HAP-1 (cell line): ENCODE measurements around the gene RBCK1.
"Not testable (repeated sequence)": the region's sequence is repeated elsewhere in the genome, so short reads cannot be mapped to it uniquely, and the experiment has no call there.

ENCODE experiments used
- DNase-seq, 2 experiments: peaks; one replicate each; pipeline ENCODE4 v3.0.0-alpha.2; 2016 to 2020; ENCODE audit warnings: low spot score in 2 of 2
- H3K27me3 ChIP-seq: fragments of 250-450 bp; sonication (Bioruptor Pico); 2 replicates; pipeline ENCODE4 v1.5.1; 2020; ENCODE audit warnings: low read depth, mild to moderate bottlenecking, moderate library complexity
- H3K36me3 ChIP-seq: fragments of 250-450 bp; sonication (Bioruptor Pico); replicated peaks from 2 replicates; pipeline ENCODE4 v1.5.1; 2020; ENCODE audit warnings: mild to moderate bottlenecking
- H3K4me1 ChIP-seq: fragments of 250-450 bp; sonication (Bioruptor Pico); 2 replicates; pipeline ENCODE4 v1.5.1; 2020; ENCODE audit warnings: mild to moderate bottlenecking
- H3K4me3 ChIP-seq: fragments of 250-450 bp; sonication (Bioruptor Pico); 2 replicates; pipeline ENCODE4 v1.5.1; 2020; ENCODE audit warnings: mild to moderate bottlenecking, moderate library complexity
- H3K9me3 ChIP-seq: fragments of 250-450 bp; sonication (Bioruptor Pico); 2 replicates; pipeline ENCODE4 v1.5.1; 2020; ENCODE audit warnings: mild to moderate bottlenecking, moderate library complexity
- in situ Hi-C: fragments of 300-500 bp; cut with MboI; formaldehyde crosslinking; loops from 3 replicates; pipeline ENCODE4 v1.14.3; 2020; ENCODE audit warnings: low sequenced_read_pairs, inconsistent platforms, mixed read lengths

The RBCK1 gene

GRCh38 chr20:383889-384288, 24.2 kb upstream of the RBCK1 start:
- Histone ChIP-seq H3K9me3 (no peaks in the 10 kb centered on the region), H3K36me3 (peaks cover 36% of the 10 kb centered on the region), H3K27me3 (no peaks in the 10 kb centered on the region), H3K4me1 (peaks cover 17% of the 10 kb centered on the region), H3K4me3 (no peak overlapping the region)
- in situ Hi-C loops, result no loop called here
- no peak for DNase-seq

GRCh38 chr20:384723-385122, 23.4 kb upstream of the RBCK1 start:
- no peaks in the 10 kb centered on the region for H3K27me3 ChIP-seq
- no peak for DNase-seq
- peaks cover 44% of the 10 kb centered on the region for H3K36me3 ChIP-seq
- in situ Hi-C loops, result no loop called here
- peaks cover 17% of the 10 kb centered on the region for H3K4me1 ChIP-seq
- H3K9me3 ChIP-seq, result no peaks in the 10 kb centered on the region
- H3K4me3 ChIP-seq, result no peak overlapping the region

GRCh38 chr20:385448-385847, 22.7 kb upstream of the RBCK1 start:
- Histone ChIP-seq H3K36me3 (peaks cover 51% of the 10 kb centered on the region), H3K4me1 (peaks cover 17% of the 10 kb centered on the region), H3K9me3 (no peaks in the 10 kb centered on the region), H3K27me3 (no peaks in the 10 kb centered on the region), H3K4me3 (no peak overlapping the region)
- no peak for DNase-seq
- in situ Hi-C loops, result no loop called here

GRCh38 chr20:386634-387033, 21.5 kb upstream of the RBCK1 start:
- Histone ChIP-seq H3K36me3 (peaks cover 62% of the 10 kb centered on the region), H3K4me1 (peaks cover 17% of the 10 kb centered on the region)
- in situ Hi-C loops, H3K27me3 ChIP-seq, H3K9me3 ChIP-seq, H3K4me3 ChIP-seq, DNase-seq: not testable (repeated sequence)

- H3K36me3 ChIP-seq, result peaks cover 66% of the 10 kb centered on the region
- no peak for DNase-seq
- in situ Hi-C loops, result no loop called here
- no peaks in the 10 kb centered on the region for H3K27me3 ChIP-seq
- H3K9me3 ChIP-seq, result no peaks in the 10 kb centered on the region
- peaks cover 11% of the 10 kb centered on the region for H3K4me1 ChIP-seq
- H3K4me3 ChIP-seq, result no peak overlapping the region
Observed at GRCh38 chr20:387520-387919, 20.6 kb upstream of the RBCK1 start.

GRCh38 chr20:388034-388994, 19.8 kb upstream of the RBCK1 start:
- in situ Hi-C loops, result no loop called here
- H3K9me3 ChIP-seq, result no peaks in the 10 kb centered on the region
- no peak overlapping the region for H3K4me3 ChIP-seq
- peaks cover 5% of the 10 kb centered on the region for H3K4me1 ChIP-seq
- H3K36me3 ChIP-seq, result peaks cover 67% of the 10 kb centered on the region
- DNase-seq, result no peak
- no peaks in the 10 kb centered on the region for H3K27me3 ChIP-seq

GRCh38 chr20:389220-389619, 18.9 kb upstream of the RBCK1 start:
- DNase-seq, result no peak
- Histone ChIP-seq H3K27me3 (no peaks in the 10 kb centered on the region), H3K4me1 (no peaks in the 10 kb centered on the region; the same call in 1 of the 2 replicates), H3K36me3 (peaks cover 70% of the 10 kb centered on the region), H3K4me3 (no peak overlapping the region), H3K9me3 (no peaks in the 10 kb centered on the region)
- in situ Hi-C loops, result no loop called here

GRCh38 chr20:391041-391711, 16.9 kb upstream of the RBCK1 start:
- Histone ChIP-seq H3K36me3 (peaks cover 84% of the 10 kb centered on the region), H3K9me3 (no peaks in the 10 kb centered on the region), H3K4me3 (no peak overlapping the region), H3K27me3 (no peaks in the 10 kb centered on the region), H3K4me1 (no peaks in the 10 kb centered on the region)
- no peak for DNase-seq
- in situ Hi-C loops, result no loop called here

GRCh38 chr20:393296-393695, 14.8 kb upstream of the RBCK1 start:
- H3K4me3 ChIP-seq, H3K9me3 ChIP-seq, H3K4me1 ChIP-seq, DNase-seq, H3K27me3 ChIP-seq, in situ Hi-C loops: not testable (repeated sequence)
- H3K36me3 ChIP-seq, result peaks cover 89% of the 10 kb centered on the region

- Histone ChIP-seq H3K4me1 (peaks cover 9% of the 10 kb centered on the region), H3K4me3 (no peak overlapping the region), H3K9me3 (no peaks in the 10 kb centered on the region), H3K27me3 (no peaks in the 10 kb centered on the region), H3K36me3 (peaks cover 61% of the 10 kb centered on the region)
- in situ Hi-C loops, result no loop called here
- no peak for DNase-seq
Observed at GRCh38 chr20:396252-396618, 11.9 kb upstream of the RBCK1 start.

GRCh38 chr20:396619-397431, 11.3 kb upstream of the RBCK1 start:
- DNase-seq, result no peak
- H3K4me3 ChIP-seq, result no peak overlapping the region
- no peaks in the 10 kb centered on the region for H3K27me3 ChIP-seq
- H3K36me3 ChIP-seq, result peaks cover 55% of the 10 kb centered on the region
- H3K9me3 ChIP-seq, result no peaks in the 10 kb centered on the region
- in situ Hi-C loops, result no loop called here
- peaks cover 9% of the 10 kb centered on the region for H3K4me1 ChIP-seq

GRCh38 chr20:397432-398237, 10.5 kb upstream of the RBCK1 start:
- no peaks in the 10 kb centered on the region for H3K9me3 ChIP-seq
- peaks cover 47% of the 10 kb centered on the region for H3K36me3 ChIP-seq
- in situ Hi-C loops, result no loop called here
- DNase-seq, result no peak
- peaks cover 9% of the 10 kb centered on the region for H3K4me1 ChIP-seq
- H3K27me3 ChIP-seq, result no peaks in the 10 kb centered on the region
- H3K4me3 ChIP-seq, result no peak overlapping the region

GRCh38 chr20:399182-399707, 8.9 kb upstream of the RBCK1 start:
- H3K36me3 ChIP-seq, result peaks cover 37% of the 10 kb centered on the region
- H3K4me3 ChIP-seq, result no peak overlapping the region
- in situ Hi-C loops, result no loop called here
- no peaks in the 10 kb centered on the region for H3K27me3 ChIP-seq
- H3K9me3 ChIP-seq, result no peaks in the 10 kb centered on the region
- DNase-seq, result no peak
- peaks cover 9% of the 10 kb centered on the region for H3K4me1 ChIP-seq
